ENCODE results near the gene SMIM13. TPM values are rescaled to one million over a fixed set of nuclear protein-coding genes. Genes with fewer than 3 reads are reported as not detected.

SMIM13 gene
- total RNA-seq, 4 donors from 2014 or later = 3.8 to 7.4 (median 6.3) TPM

GRCh38 chr6:11067348-11067747, 26.3 kb upstream of the SMIM13 start:
- Histone ChIP-seq H3K27ac (no peak overlapping the region), H3K4me3 (no peak overlapping the region), H3K4me1 (no peaks in the 10 kb centered on the region), H3K27me3 (no peaks in the 10 kb centered on the region), H3K36me3 (no peaks in the 10 kb centered on the region), H3K9me3 (no peaks in the 10 kb centered on the region)
- TF ChIP-seq CTCF (IDR thresholded peaks at IDR 0.05) (no peak), POLR2A (IDR thresholded peaks at IDR 0.05) (no peak)
- 51 to 56% methylated on average over 2 of the region's 2 CpGs for WGBS, 2 donors
- no peak for DNase-seq
- intact Hi-C loops (cut with DNase I) = loop anchor here (5.0 kb wide), 1 partner anchor 115 kb away; no protein-coding TSS in a partner anchor

GRCh38 chr6:11069760-11070159, 23.9 kb upstream of the SMIM13 start:
- Histone ChIP-seq H3K27ac (no peak overlapping the region), H3K27me3 (no peaks in the 10 kb centered on the region), H3K4me3 (no peak overlapping the region), H3K4me1 (no peaks in the 10 kb centered on the region), H3K36me3 (no peaks in the 10 kb centered on the region), H3K9me3 (no peaks in the 10 kb centered on the region)
- no peak for DNase-seq
- 61 to 67% methylated on average over 2 of the region's 2 CpGs for WGBS, 2 donors
- TF ChIP-seq POLR2A (IDR thresholded peaks at IDR 0.05) = no peak
- TF ChIP-seq CTCF (IDR thresholded peaks at IDR 0.05) = no peak
- intact Hi-C loops (cut with DNase I) = loop anchor here (5.0 kb wide), 1 partner anchor 117 kb away; no protein-coding TSS in a partner anchor

GRCh38 chr6:11072101-11072500, 21.5 kb upstream of the SMIM13 start:
- TF ChIP-seq POLR2A (IDR thresholded peaks at IDR 0.05) (no peak), CTCF (IDR thresholded peaks at IDR 0.05) (no peak)
- H3K4me3 ChIP-seq = no peak overlapping the region
- 89 to 94% methylated on average over 4 of the region's 4 CpGs for WGBS, 2 donors
- H3K27me3 ChIP-seq = no peaks in the 10 kb centered on the region
- intact Hi-C loops (cut with DNase I) = no loop called here
- H3K27ac ChIP-seq = no peak overlapping the region
- H3K4me1 ChIP-seq = no peaks in the 10 kb centered on the region
- no peaks in the 10 kb centered on the region for H3K36me3 ChIP-seq
- DNase-seq = no peak
- H3K9me3 ChIP-seq = no peaks in the 10 kb centered on the region

GRCh38 chr6:11076540-11076939, 17.1 kb upstream of the SMIM13 start:
- Histone ChIP-seq H3K4me3 (no peak overlapping the region), H3K9me3 (no peaks in the 10 kb centered on the region), H3K27ac (no peak overlapping the region), H3K4me1 (no peaks in the 10 kb centered on the region), H3K27me3 (no peaks in the 10 kb centered on the region), H3K36me3 (no peaks in the 10 kb centered on the region)
- WGBS, 2 donors = 52 to 61% methylated on average over 2 of the region's 2 CpGs
- TF ChIP-seq CTCF (IDR thresholded peaks at IDR 0.05) (no peak), POLR2A (IDR thresholded peaks at IDR 0.05) (no peak)
- no peak for DNase-seq
- intact Hi-C loops (cut with DNase I) = no loop called here

GRCh38 chr6:11078266-11078665, 15.4 kb upstream of the SMIM13 start:
- no peak for DNase-seq
- no peaks in the 10 kb centered on the region for H3K9me3 ChIP-seq
- H3K4me3 ChIP-seq = no peak overlapping the region
- TF ChIP-seq CTCF (IDR thresholded peaks at IDR 0.05) = no peak
- no peak for TF ChIP-seq POLR2A (IDR thresholded peaks at IDR 0.05)
- no peaks in the 10 kb centered on the region for H3K27me3 ChIP-seq
- H3K27ac ChIP-seq = no peak overlapping the region
- no peaks in the 10 kb centered on the region for H3K36me3 ChIP-seq
- intact Hi-C loops (cut with DNase I) = no loop called here
- 92% methylated on average over 4 of the region's 4 CpGs for WGBS, 2 donors
- H3K4me1 ChIP-seq = no peaks in the 10 kb centered on the region

All from esophagus squamous epithelium (tissue), 5 donors.